WTC11 (cell line): Measurements from ENCODE around the gene FAM156A.

Experiments
- TF ChIP-seq, protein P1 (sequence below): fragments of 200-600 bp; IDR thresholded peaks from 2 replicates; pipeline ENCODE4 v1.8.0; 2022; ENCODE audit warnings: antibody characterized with exemption
- TF ChIP-seq, protein P2 (sequence below): sonication (generic); formaldehyde crosslinking; conservative IDR thresholded peaks from 2 replicates; pipeline ENCODE4 v1.8.1; 2022; ENCODE audit warnings: mild to moderate bottlenecking, missing genetic modification reagents
- TF ChIP-seq, protein P3 (sequence below): fragments of 250-450 bp; sonication (Bioruptor Pico); IDR thresholded peaks from 2 replicates; pipeline ENCODE4 v2.1.2; 2022; ENCODE audit warnings: mild to moderate bottlenecking, moderate library complexity
- TF ChIP-seq, protein P4 (sequence below): sonication (generic); formaldehyde crosslinking; IDR thresholded peaks from 2 replicates; pipeline ENCODE4 v1.8.1; 2022; ENCODE audit warnings: mild to moderate bottlenecking, moderate library complexity, missing genetic modification reagents

DNA sequence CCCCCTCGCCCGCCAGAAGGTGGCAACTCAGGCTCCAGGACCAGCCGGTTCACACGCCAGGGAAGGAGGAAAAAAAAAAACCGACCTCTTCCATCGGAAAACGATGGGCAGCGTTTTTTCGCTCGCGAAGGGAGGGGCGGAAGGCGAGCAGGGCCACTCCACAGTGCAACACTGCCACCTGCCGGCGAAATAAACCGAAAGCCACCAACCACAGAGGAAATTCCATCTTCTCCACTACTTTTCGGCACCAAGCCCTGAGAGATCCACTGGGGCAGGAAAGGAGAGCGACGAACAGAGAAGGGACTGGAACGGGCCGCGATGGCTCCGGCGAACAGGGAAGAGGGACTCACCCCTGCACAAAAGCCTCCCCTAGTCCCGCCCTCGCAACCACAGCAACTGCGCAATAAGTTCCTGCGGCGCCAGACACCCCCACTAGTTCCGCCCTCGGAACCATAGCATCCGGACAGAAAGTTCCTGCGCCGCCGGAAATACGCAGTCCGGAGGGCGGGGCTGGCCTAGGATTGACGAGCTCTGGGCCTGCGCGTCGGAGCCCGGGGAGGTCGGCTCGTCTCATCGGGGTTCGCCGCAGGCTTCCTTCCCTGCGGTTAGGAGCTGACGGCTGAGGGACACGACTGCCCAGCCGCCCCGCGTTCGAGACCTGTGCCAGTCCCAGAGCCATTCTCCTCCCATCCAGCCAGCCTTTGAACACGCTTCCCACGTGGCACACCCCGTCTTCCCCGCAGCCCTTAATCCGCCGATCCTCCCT lies 23.4 kb downstream of the FAM156A start:
- TF ChIP-seq, protein P1, sequence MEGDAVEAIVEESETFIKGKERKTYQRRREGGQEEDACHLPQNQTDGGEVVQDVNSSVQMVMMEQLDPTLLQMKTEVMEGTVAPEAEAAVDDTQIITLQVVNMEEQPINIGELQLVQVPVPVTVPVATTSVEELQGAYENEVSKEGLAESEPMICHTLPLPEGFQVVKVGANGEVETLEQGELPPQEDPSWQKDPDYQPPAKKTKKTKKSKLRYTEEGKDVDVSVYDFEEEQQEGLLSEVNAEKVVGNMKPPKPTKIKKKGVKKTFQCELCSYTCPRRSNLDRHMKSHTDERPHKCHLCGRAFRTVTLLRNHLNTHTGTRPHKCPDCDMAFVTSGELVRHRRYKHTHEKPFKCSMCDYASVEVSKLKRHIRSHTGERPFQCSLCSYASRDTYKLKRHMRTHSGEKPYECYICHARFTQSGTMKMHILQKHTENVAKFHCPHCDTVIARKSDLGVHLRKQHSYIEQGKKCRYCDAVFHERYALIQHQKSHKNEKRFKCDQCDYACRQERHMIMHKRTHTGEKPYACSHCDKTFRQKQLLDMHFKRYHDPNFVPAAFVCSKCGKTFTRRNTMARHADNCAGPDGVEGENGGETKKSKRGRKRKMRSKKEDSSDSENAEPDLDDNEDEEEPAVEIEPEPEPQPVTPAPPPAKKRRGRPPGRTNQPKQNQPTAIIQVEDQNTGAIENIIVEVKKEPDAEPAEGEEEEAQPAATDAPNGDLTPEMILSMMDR = peak; percentile 64
- TF ChIP-seq, protein P2, sequence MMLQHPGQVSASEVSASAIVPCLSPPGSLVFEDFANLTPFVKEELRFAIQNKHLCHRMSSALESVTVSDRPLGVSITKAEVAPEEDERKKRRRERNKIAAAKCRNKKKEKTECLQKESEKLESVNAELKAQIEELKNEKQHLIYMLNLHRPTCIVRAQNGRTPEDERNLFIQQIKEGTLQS (CRISPR knock-in tag) = no peak
- TF ChIP-seq, protein P3, sequence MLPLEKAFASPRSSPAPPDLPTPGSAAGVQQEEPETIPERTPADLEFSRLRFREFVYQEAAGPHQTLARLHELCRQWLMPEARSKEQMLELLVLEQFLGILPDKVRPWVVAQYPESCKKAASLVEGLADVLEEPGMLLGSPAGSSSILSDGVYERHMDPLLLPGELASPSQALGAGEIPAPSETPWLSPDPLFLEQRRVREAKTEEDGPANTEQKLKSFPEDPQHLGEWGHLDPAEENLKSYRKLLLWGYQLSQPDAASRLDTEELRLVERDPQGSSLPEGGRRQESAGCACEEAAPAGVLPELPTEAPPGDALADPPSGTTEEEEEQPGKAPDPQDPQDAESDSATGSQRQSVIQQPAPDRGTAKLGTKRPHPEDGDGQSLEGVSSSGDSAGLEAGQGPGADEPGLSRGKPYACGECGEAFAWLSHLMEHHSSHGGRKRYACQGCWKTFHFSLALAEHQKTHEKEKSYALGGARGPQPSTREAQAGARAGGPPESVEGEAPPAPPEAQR (CRISPR knock-in tag) = no peak
- TF ChIP-seq, protein P4, sequence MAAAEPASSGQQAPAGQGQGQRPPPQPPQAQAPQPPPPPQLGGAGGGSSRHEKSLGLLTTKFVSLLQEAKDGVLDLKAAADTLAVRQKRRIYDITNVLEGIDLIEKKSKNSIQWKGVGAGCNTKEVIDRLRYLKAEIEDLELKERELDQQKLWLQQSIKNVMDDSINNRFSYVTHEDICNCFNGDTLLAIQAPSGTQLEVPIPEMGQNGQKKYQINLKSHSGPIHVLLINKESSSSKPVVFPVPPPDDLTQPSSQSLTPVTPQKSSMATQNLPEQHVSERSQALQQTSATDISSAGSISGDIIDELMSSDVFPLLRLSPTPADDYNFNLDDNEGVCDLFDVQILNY (CRISPR knock-in tag) = no peak
